WERI-Rb-1 (cell line): ENCODE measurements around the gene TMEM163.

Experiments
- DNase-seq: peaks from one replicate; pipeline ENCODE4 v3.0.0-alpha.2; 2020
- H3K27ac ChIP-seq: fragments of 250-450 bp; sonication (Bioruptor Pico); 2 replicates; pipeline ENCODE4 v1.5.1; 2020; ENCODE audit warnings: mild to moderate bottlenecking, moderate library complexity
- H3K27me3 ChIP-seq: fragments of 250-450 bp; sonication (Bioruptor Pico); 2 replicates; pipeline ENCODE4 v1.5.1; 2021; ENCODE audit warnings: mild to moderate bottlenecking, low read depth, moderate library complexity; ENCODE audit not compliant: insufficient read depth, severe bottlenecking
- H3K36me3 ChIP-seq: fragments of 250-450 bp; sonication (Bioruptor Pico); 2 replicates; pipeline ENCODE4 v1.5.1; 2020; ENCODE audit warnings: mild to moderate bottlenecking, moderate library complexity
- H3K4me3 ChIP-seq: 2 replicates; pipeline ENCODE4 v1.5.1; 2011; ENCODE audit warnings: low read depth, mild to moderate bottlenecking, control low read depth, low read length
- H3K9me3 ChIP-seq: fragments of 250-450 bp; sonication (Bioruptor Pico); 2 replicates; pipeline ENCODE4 v1.5.1; 2021; ENCODE audit warnings: mild to moderate bottlenecking, moderate library complexity; ENCODE audit not compliant: severe bottlenecking
- CTCF ChIP-seq: IDR thresholded peaks from 2 replicates; pipeline ENCODE4 v1.5.1; 2011; ENCODE audit warnings: low read depth, mild to moderate bottlenecking, control low read depth, inconsistent platforms, low read length

TMEM163 gene

GRCh38 chr2:134460583-134460998 lies 258.2 kb downstream of the TMEM163 start:
- no peaks in the 10 kb centered on the region for H3K36me3 ChIP-seq
- no peaks in the 10 kb centered on the region for H3K27me3 ChIP-seq
- H3K27ac ChIP-seq: no peak overlapping the region; the same call in 1 of the 2 replicates
- no peak overlapping the region for H3K4me3 ChIP-seq
- H3K9me3 ChIP-seq: no peaks in the 10 kb centered on the region
- peak; percentile 85 for DNase-seq
- peak; percentile 98 for TF ChIP-seq CTCF

- Histone ChIP-seq H3K27ac (no peak overlapping the region; the same call in 1 of the 2 replicates), H3K36me3 (no peaks in the 10 kb centered on the region), H3K27me3 (no peaks in the 10 kb centered on the region), H3K9me3 (no peaks in the 10 kb centered on the region), H3K4me3 (no peak overlapping the region)
- no peak for TF ChIP-seq CTCF
- no peak for DNase-seq
These were observed 258.9 kb downstream of the TMEM163 start for GRCh38 chr2:134459706-134460406.

- TF ChIP-seq CTCF: no peak
- H3K9me3 ChIP-seq: no peaks in the 10 kb centered on the region
- H3K27me3 ChIP-seq: no peaks in the 10 kb centered on the region
- H3K4me3 ChIP-seq: no peak overlapping the region
- no peaks in the 10 kb centered on the region for H3K36me3 ChIP-seq
- H3K27ac ChIP-seq: no peak overlapping the region
- DNase-seq: no peak
These were observed 259.9 kb downstream of the TMEM163 start for GRCh38 chr2:134458950-134459349.

GRCh38 chr2:134458473-134458853 lies 260.3 kb downstream of the TMEM163 start:
- H3K27ac ChIP-seq: no peak overlapping the region
- TF ChIP-seq CTCF: no peak
- DNase-seq: no peak
- H3K4me3 ChIP-seq: no peak overlapping the region
- H3K9me3 ChIP-seq: no peaks in the 10 kb centered on the region
- H3K27me3 ChIP-seq: no peaks in the 10 kb centered on the region
- H3K36me3 ChIP-seq: no peaks in the 10 kb centered on the region

- Histone ChIP-seq H3K9me3 (no peaks in the 10 kb centered on the region), H3K27me3 (no peaks in the 10 kb centered on the region), H3K36me3 (no peaks in the 10 kb centered on the region), H3K4me3 (no peak overlapping the region), H3K27ac (no peak overlapping the region)
- no peak for DNase-seq
- no peak for TF ChIP-seq CTCF
These were observed 260.9 kb downstream of the TMEM163 start for GRCh38 chr2:134457765-134458472.
